ENCODE results near the gene HMGCLL1.

Gene HMGCLL1

GRCh38 chr6:55438203-55438602 lies 140.8 kb downstream of the HMGCLL1 start:
- no peak for DNase-seq

GRCh38 chr6:55437141-55437540 lies 141.9 kb downstream of the HMGCLL1 start:
- no peak for DNase-seq

- no peak for DNase-seq
These were observed 145.4 kb downstream of the HMGCLL1 start for GRCh38 chr6:55433446-55434130.

GRCh38 chr6:55423933-55424332 lies 155.1 kb downstream of the HMGCLL1 start:
- DNase-seq, result no peak

GRCh38 chr6:55410674-55411073 lies 168.3 kb downstream of the HMGCLL1 start:
- no peak for DNase-seq

- no peak for DNase-seq
These were observed 173.3 kb downstream of the HMGCLL1 start for GRCh38 chr6:55405474-55406235.

- DNase-seq, result no peak
These were observed 179.6 kb downstream of the HMGCLL1 start for GRCh38 chr6:55399351-55399750.

- DNase-seq, result no peak
These were observed 181.0 kb downstream of the HMGCLL1 start for GRCh38 chr6:55397986-55398385.

- DNase-seq, result no peak
These were observed 183.1 kb downstream of the HMGCLL1 start for GRCh38 chr6:55395871-55396270.

- DNase-seq, result no peak
These were observed 190.8 kb downstream of the HMGCLL1 start for GRCh38 chr6:55388211-55388610.
